ENCODE data around the gene INTS3.

DNA sequence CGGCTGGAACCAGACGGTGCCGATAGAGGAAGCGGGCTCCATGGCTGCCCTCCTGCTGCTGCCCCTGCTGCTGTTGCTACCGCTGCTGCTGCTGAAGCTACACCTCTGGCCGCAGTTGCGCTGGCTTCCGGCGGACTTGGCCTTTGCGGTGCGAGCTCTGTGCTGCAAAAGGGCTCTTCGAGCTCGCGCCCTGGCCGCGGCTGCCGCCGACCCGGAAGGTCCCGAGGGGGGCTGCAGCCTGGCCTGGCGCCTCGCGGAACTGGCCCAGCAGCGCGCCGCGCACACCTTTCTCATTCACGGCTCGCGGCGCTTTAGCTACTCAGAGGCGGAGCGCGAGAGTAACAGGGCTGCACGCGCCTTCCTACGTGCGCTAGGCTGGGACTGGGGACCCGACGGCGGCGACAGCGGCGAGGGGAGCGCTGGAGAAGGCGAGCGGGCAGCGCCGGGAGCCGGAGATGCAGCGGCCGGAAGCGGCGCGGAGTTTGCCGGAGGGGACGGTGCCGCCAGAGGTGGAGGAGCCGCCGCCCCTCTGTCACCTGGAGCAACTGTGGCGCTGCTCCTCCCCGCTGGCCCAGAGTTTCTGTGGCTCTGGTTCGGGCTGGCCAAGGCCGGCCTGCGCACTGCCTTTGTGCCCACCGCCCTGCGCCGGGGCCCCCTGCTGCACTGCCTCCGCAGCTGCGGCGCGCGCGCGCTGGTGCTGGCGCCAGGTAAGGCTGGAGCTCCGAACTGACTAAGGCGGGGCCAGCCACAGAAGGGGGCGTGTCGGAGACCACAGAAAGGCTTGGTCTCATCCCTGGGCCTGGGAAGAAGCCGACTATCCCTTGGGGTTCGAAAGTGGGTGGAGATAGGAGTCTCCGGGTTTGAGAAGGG lies 47.8 kb downstream of the INTS3 start:
- TF ChIP-seq, protein P1, sequence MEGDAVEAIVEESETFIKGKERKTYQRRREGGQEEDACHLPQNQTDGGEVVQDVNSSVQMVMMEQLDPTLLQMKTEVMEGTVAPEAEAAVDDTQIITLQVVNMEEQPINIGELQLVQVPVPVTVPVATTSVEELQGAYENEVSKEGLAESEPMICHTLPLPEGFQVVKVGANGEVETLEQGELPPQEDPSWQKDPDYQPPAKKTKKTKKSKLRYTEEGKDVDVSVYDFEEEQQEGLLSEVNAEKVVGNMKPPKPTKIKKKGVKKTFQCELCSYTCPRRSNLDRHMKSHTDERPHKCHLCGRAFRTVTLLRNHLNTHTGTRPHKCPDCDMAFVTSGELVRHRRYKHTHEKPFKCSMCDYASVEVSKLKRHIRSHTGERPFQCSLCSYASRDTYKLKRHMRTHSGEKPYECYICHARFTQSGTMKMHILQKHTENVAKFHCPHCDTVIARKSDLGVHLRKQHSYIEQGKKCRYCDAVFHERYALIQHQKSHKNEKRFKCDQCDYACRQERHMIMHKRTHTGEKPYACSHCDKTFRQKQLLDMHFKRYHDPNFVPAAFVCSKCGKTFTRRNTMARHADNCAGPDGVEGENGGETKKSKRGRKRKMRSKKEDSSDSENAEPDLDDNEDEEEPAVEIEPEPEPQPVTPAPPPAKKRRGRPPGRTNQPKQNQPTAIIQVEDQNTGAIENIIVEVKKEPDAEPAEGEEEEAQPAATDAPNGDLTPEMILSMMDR (conservative IDR thresholded peaks at IDR 0.05 in 1 of 2, IDR thresholded peaks at IDR 0.05 in 1 of 2; ENCODE audit: low read depth in 1 of 2, low read length in 2 of 2) = no peak
- TF ChIP-seq EZH2 (IDR thresholded peaks at IDR 0.05; ENCODE audit: low read length, missing control alignments) = no peak
